Middle frontal gyrus (tissue), 1 donor: Measurements from ENCODE around the gene LENG1.
"Not testable (repeated sequence)": the region's sequence is repeated elsewhere in the genome, so short reads cannot be mapped to it uniquely, and the experiment has no call there.

ENCODE experiments used
- DNase-seq: peaks from one replicate; pipeline ENCODE4 v3.0.0-alpha.2; 2015; ENCODE audit warnings: low spot score; ENCODE audit errors: extremely low spot score

The LENG1 gene

DNA sequence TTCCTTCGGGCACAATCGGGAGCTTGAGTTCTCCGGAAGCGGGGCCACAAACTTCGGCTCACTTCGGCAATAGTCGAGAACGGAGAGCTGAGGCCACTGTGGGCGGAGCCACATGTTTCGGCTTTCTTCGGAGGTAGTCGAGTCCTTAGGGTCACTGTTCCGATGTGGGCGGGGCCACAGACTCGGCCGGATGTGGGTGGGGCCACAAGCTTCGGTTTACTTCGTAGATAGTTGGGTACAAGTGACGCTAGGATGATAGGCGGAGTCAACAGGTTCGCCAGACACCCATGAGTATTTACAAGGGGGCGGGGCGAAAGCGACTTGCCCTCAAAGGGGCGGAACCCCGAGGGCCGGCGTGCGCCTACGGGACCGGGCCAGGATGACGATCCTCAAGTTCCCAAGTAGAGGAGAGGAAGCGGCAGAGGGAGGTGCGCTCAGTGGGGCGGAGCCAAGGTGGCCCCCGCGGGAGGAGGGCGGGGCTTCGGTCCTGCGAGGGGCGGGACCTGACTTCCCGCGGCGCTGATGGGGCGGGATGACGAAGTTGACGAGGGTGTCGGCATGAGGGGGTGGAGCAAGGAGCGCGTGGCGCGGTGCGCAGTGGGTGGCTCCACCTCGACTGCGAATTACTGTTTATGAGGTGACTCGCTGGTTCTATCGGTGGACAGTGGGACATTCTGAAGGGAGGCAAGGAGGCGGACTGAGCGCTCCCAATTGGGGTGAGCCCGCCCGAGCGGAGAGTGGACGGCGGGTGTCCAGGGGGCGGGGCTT is 30.4 kb upstream of the LENG1 start:
- DNase-seq: peak; percentile 100

GRCh38 chr19:54189145-54189734 is 29.7 kb upstream of the LENG1 start, which contains the start of gene MBOAT7:
Gene MBOAT7 (minus strand): TSS chr19:54189580. CDS start chr19:54188508, 1,072 bp downstream.
- DNase-seq: no peak

- DNase-seq: no peak
These were observed 28.8 kb upstream of the LENG1 start for GRCh38 chr19:54188215-54188871.

DNA sequence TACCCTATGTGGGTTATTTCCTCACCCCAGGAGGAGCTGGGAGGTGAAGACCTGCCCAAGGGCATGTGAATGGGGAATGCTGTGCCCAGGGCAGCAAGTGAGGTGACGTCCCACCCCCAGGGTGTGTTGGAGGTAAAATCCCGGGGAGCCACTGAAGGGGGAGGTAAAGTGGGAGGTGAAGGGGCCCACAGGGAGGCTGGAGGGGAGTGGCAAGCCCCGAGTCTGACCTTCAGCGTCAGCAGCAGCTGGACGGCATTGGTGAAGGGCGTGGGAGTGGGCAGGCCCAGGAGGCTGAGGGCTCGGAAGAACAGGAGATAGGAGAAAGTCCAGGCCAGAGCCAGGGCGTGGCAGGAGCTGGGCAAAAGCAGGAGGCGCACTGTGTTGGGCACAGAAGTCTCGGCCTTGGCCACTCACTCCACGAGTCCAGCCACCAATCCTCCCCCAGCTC is 27.4 kb upstream of the LENG1 start:
- DNase-seq: no peak

DNA sequence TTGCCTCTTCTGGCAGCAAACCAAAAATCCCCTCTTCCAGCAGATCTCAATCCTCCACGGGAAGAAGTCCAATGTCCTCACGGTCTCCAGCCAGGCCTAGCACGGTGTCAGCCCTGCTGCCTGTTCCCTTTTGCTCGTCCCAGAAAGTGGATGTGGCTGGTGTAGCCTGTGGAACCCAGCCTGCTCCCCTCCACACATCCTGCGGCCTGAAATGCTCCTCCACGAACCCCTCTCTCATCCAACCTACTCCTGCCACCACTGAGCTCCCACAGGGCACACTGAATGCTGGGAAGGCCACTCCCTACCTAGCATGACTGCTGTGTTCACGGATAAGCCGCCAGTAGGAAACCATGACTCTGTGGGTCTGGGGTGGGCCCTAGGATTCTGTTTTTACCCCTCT is 26.8 kb upstream of the LENG1 start:
- DNase-seq: no peak

DNA sequence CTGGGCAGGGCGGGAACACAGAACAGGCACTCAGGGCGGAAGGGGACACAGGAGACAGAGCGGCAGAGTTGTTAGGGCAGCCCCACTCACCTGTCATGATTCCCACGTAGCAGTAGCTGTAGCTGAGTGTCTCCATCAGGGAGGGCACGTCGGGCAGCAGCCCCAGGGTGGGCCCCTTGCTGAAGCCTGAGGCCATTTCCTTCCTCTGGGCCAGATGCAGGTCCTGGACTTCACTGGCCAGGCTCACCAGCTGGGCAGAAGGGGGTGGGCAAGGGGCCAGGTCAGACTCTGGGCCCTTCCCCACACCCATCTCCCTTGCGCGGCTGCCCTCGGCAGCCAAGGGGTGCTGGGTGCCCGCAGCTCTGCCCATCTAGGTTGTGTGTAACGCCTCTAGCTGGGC is 23.9 kb upstream of the LENG1 start:
- no peak for DNase-seq

- DNase-seq: not testable (repeated sequence)
These were observed 22.4 kb upstream of the LENG1 start for GRCh38 chr19:54181894-54182293.

- no peak for DNase-seq
These were observed 21.2 kb upstream of the LENG1 start for GRCh38 chr19:54180691-54181091.

DNA sequence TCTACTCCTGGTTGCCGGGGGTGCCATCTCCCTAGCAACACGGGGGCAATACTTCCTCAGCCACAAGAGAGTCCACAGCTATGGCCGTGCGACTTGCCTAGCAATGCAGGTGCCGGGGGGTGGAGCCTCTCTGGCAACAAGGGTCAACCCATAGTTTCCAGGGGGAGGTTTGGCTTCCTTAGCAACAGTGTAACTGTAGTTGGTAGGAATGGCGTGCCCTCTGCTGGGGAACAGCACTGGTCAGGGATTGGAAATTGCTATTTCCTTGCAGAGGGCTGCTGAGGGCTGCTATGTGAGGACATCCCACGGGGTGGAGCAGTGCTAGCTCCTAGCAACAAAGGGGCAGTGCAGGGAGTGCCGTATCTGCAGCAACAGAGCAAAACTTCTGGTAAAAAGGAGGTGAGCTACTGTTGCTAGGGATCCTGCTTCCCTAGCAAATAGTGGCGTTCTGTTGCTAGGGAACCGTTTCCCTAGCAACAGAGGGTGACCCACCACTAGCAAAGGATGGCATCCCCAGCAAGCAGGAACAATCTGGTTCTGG is 20.5 kb upstream of the LENG1 start:
- no peak for DNase-seq

DNA sequence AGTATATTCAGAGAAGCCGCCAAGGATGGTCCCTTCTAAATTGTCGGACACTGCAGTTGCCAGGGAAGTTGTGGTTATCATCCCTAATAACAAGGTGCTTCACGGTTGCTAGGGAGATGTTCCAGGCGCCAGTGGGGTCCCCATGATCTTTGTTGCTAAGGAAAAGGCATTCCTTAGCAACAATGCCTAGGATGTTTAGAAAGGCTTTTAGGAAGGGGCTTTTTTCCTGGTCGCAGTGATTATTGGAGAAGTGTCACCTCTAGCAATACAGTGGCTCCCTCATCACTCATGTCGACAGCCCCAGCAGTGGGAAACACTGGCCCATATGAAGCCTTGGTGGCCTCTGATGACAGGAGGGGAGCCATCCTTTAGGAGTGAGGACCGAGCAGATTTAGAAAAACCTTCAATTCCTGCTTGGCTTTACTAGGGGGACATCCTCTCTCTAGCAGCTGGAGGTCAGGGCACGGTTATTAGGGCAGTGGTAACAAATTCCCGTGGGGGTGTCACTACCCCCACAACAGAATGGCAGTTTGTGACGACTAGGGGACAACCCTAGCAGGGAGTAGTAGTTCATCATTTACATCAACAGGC is 19.8 kb upstream of the LENG1 start:
- no peak for DNase-seq

- DNase-seq: no peak
These were observed 19.2 kb upstream of the LENG1 start for GRCh38 chr19:54178581-54179261.

- no peak for DNase-seq
These were observed 14.7 kb upstream of the LENG1 start for GRCh38 chr19:54173951-54174834.

DNA sequence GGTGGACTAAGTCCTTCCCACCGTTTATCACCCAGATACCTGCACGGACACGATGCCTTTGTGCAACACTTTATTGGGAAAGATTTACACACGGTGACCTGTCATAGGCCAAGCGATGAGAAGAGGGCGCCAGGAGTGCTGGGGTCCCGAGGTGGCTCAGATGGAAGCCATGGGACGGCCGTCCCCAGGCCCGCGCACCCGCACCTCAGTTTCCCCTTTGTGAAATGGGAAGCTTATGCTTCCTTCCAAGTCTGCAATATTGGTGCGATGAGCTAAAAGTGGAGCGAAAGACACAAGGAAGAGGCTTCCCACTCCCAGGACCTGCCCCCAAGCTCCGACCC is 13.8 kb upstream of the LENG1 start:
- DNase-seq: no peak

- no peak for DNase-seq
These were observed 13.2 kb upstream of the LENG1 start, which contains the start of gene TMC4 for GRCh38 chr19:54172471-54173358. Gene TMC4 (minus strand): TSS chr19:54173160. CDS start chr19:54173117, 43 bp downstream.

- DNase-seq: not testable (repeated sequence)
These were observed 12.4 kb upstream of the LENG1 start for GRCh38 chr19:54171736-54172431.

DNA sequence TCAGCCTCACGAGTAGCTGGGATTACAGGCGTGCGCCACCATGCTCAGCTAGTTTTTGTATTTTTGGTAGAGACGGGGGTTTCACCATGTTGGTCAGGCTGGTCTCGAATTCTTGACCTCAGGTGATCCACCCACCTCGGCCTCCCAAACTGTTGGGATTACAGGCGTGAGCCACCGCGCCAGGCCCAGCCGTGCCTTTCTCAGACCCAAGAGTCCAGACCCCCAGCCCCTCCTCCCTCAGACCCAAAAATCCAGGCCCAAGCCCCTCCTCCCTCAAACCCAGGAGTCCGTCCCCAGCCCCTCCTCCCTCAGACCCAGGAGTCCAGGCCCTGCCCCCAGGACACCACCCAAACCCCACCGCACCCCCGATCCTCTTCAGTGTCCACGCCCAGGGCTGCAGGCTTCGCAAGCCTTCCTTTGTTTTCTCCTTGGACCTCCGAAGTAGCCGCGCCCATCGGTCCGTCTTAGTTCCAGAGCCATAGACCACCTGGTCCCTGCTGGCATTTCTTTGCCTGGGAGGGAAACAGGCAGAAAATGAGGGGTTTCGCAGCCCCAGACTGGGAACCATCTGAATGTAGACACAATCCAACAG is 9.7 kb upstream of the LENG1 start:
- no peak for DNase-seq

GRCh38 chr19:54168174-54168917 is 8.8 kb upstream of the LENG1 start:
- peak; percentile 60 for DNase-seq
